Motor neuron (in vitro differentiated cells): ENCODE measurements around the gene SNX32. TPM values are rescaled to one million over a fixed set of nuclear protein-coding genes. Genes with fewer than 3 reads are reported as not detected.

Experiments used
- ATAC-seq, 8 experiments: fragments of 200-7000 bp; cut with Tn5 transposase; replicated peaks in 6 of 8; 2 replicates each; pipeline ENCODE4 v1.8.0; 2021; ENCODE audit warnings: mild to moderate bottlenecking in 8 of 8, moderate library complexity in 8 of 8
- H3K27ac ChIP-seq, 2 donors: fragments of 250-450 bp; sonication (Bioruptor Pico); 2 replicates each; pipeline ENCODE4 v1.9.0; 2021; ENCODE audit warnings: antibody characterized with exemption in 2 of 2, mild to moderate bottlenecking in 2 of 2, moderate library complexity in 1 of 2
- H3K4me1 ChIP-seq, 2 donors: fragments of 250-450 bp; sonication (Bioruptor Pico); replicated peaks in 1 of 2; 2 replicates each; pipeline ENCODE4 v1.6.1; 2021; ENCODE audit warnings: antibody characterized with exemption in 2 of 2, mild to moderate bottlenecking in 2 of 2, moderate library complexity in 1 of 2
- H3K4me3 ChIP-seq, 5 donors: fragments of 250-450 bp; sonication (Bioruptor Pico); 2 replicates each; pipeline ENCODE4 v1.9.0; 2021; ENCODE audit warnings: antibody characterized with exemption in 5 of 5, mild to moderate bottlenecking in 5 of 5, moderate library complexity in 4 of 5
- WGBS, 10 experiments: fragments of 450-650 bp; shearing (Covaris generic); methylation state at CpG; one replicate each; pipeline ENCODE4 v1.0.0; 2022; 5-methylcytosine and 5-hydroxymethylcytosine counted together
- in situ Hi-C, 9 experiments: fragments of 400-800 bp; cut with MboI; loops; one replicate each; pipeline ENCODE4 v1.15.0; 2021; ENCODE audit warnings: low sequenced_read_pairs in 9 of 9, low pct_unique_long_range_greater_than_20kb in 2 of 9; ENCODE audit not compliant: unreplicated experiment in 9 of 9
- total RNA-seq, 8 experiments: library from RNA; unstranded; fragments of 300-600 nt; gene quantifications; 2 replicates each; pipeline versions ENCODE4 v1.2.3 to v1.2.4, GENCODE V29; 2022

Gene SNX32
- total RNA-seq, 8 experiments from 2014 or later = 1.5 to 6.7 (median 4.2) TPM

DNA sequence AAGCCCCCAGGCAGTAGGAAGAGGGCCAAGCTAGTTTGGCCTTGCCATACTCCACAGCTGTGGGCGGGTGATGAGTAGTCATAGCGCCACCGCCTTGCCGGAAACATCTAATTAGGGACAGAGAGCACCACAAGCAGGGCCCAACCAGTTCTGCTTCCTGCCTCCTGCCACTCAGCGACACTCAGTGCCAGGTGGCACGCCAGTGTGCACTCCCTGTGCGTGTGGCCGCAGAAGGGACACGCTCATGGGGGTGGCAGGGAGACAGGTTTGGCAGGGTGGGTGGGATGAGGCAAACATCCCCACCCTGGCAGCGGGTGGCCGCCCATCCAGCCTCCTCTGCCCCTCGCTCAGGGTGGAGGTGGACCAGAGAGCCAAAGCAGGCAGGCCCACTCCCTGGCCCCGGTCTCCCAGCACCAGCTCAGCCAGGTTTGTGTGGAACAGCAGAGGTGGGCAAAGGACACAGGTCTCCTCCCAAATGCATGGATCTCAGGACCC, 42.0 kb upstream of the SNX32 start:
- Histone ChIP-seq H3K4me3 (no peak overlapping the region), H3K4me1 (peaks cover 3 to 4% of the 10 kb centered on the region in 2 donors), H3K27ac (no peak overlapping the region)
- peak in 2 of 8 experiments; percentile 64 to 70 for ATAC-seq
- WGBS, 10 experiments = 60 to 82% methylated on average over 4 to 7 of the region's 13 CpGs; no CpG with 5 or more reads in 8 of the 10 experiments
- in situ Hi-C loops = no loop called here

DNA sequence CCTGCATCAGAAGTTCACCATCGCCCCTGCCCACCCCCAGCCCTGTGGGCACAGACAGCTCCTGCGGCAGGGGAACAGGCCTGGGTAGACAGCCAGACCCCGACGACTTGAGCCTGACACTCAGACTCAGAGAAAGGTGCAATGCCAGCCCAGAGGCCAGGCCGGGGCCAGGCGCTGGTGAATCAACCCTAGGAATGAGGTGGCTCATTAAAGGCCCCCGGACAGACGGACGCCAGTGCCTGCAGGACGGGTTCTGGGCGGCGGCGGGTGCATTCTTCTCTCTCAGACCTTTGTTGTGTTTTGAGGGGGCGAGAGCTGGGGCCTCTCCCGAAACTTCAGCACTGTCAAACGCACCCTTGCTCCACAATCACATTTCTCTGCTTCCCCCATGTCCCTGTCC, 41.3 kb upstream of the SNX32 start:
- Histone ChIP-seq H3K4me3 (no peak overlapping the region), H3K27ac (no peak overlapping the region), H3K4me1 (peaks cover 1 to 4% of the 10 kb centered on the region in 2 donors)
- 50 to 100% (median 70%) methylated on average over 1 to 12 of the region's 16 CpGs; no CpG with 5 or more reads in 4 of the 10 experiments for WGBS, 10 experiments
- in situ Hi-C loops = no loop called here
- ATAC-seq = no peak

DNA sequence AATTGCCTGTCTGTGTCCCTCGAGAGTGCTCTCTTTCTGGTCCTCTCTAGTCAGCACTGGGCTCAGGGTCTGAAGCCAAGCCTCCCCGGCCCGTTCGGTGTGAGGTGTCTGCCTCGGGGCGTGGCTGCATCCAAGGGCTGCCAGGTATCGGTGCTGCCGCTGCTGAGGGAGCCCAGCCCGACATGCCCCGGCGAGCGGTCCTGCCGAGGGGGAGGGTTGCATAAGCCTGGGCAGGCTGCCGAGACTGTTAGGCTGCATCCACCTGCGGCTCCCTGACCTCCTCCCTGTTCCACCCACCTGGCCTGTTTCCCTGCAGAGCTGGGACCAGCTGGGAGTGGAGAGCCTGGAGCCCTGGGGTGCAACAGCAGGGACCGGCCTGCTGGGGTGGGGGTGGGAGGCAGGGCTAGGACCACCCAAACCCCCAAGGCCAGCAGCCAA, 40.6 kb upstream of the SNX32 start:
- ATAC-seq = no peak
- no peak overlapping the region for H3K27ac ChIP-seq
- 59 to 84% (median 69%) methylated on average over 4 to 8 of the region's 16 CpGs; no CpG with 5 or more reads in 6 of the 10 experiments for WGBS, 10 experiments
- in situ Hi-C loops = no loop called here
- H3K4me1 ChIP-seq = no peaks in the 10 kb centered on the region
- H3K4me3 ChIP-seq = no peak overlapping the region

DNA sequence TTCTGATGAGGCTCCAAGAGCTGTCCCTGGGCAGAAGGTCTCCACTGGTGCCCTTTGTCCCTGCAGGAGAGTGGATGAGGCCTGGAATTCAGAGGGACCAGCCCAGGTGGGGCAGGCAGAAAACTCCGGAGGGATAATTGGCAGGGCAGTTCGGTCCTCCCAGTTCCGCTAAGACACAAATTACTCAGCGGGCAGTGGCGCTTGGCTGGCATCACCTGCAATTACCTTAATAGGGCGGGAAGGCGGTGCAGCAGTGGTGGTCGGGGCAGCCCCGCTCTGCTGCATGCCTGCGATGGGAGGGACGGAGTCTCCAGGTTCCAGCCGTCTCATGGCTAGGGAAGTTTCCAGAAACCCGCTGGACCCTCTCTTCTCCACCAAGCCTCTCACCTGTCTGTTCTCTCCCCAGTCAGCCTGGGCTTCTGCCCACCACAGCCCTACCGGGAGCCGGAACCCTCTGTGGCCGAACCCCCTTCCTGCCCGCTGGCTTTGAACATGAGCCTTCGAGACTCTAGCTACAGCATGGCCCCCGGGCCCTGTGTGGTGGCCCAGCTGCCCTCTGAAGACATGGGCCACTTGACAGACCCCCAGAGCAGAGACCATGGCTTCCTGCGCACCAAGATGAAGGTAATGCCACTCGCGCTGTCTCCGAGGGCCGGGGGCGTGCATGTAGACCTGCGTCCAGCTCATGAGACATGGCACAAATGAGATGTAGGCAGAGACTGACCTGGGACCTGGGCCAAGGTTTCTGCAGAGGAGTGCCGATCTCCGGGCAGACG, 40.0 kb upstream of the SNX32 start:
- H3K4me3 ChIP-seq = no peak overlapping the region
- ATAC-seq = no peak
- in situ Hi-C loops = no loop called here
- 40 to 100% (median 83%) methylated on average over 1 to 9 of the region's 29 CpGs; no CpG with 5 or more reads in 5 of the 10 experiments for WGBS, 10 experiments
- no peak overlapping the region for H3K27ac ChIP-seq
- no peaks in the 10 kb centered on the region for H3K4me1 ChIP-seq

DNA sequence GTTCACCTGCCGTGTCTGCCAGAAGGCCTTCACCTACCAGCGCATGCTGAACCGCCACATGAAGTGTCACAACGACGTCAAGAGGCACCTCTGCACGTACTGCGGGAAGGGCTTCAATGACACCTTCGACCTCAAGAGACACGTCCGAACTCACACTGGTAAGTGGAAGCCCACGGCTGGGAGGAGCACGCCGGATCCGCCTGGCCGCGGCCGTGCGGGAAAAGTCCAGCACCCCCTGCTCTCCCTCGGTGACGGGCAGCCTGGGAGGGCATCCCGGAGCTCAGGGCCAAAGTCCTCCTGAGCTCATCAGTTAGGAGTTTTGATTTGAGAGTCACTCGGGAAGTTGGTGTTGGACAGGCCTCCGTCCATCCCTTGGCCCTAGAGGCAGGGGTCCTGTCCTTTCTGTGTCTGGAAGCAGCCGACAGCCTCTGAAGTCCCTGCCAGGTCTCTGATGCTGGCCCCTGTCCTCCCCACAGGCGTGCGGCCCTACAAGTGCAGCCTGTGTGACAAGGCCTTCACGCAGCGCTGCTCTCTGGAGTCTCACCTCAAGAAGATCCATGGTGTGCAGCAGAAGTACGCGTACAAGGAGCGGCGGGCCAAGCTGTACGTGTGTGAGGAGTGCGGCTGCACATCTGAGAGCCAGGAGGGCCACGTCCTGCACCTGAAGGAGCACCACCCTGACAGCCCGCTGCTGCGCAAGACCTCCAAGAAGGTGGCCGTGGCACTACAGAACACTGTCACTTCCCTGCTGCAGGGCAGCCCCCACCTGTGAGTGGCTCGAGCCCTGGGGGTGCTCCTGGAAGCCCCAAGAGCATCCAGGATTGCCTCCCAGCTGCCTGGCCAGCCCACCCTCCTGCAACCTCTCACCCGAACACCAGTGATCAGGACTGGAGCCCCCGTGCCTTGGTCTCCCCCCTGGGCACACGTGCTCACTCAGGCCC, 38.9 kb upstream of the SNX32 start:
- Histone ChIP-seq H3K4me3 (no peak overlapping the region), H3K27ac (no peak overlapping the region), H3K4me1 (no peaks in the 10 kb centered on the region)
- WGBS, 10 experiments = 56 to 100% (median 86%) methylated on average over 2 to 13 of the region's 42 CpGs; no CpG with 5 or more reads in 5 of the 10 experiments
- ATAC-seq = no peak
- in situ Hi-C loops = no loop called here

DNA sequence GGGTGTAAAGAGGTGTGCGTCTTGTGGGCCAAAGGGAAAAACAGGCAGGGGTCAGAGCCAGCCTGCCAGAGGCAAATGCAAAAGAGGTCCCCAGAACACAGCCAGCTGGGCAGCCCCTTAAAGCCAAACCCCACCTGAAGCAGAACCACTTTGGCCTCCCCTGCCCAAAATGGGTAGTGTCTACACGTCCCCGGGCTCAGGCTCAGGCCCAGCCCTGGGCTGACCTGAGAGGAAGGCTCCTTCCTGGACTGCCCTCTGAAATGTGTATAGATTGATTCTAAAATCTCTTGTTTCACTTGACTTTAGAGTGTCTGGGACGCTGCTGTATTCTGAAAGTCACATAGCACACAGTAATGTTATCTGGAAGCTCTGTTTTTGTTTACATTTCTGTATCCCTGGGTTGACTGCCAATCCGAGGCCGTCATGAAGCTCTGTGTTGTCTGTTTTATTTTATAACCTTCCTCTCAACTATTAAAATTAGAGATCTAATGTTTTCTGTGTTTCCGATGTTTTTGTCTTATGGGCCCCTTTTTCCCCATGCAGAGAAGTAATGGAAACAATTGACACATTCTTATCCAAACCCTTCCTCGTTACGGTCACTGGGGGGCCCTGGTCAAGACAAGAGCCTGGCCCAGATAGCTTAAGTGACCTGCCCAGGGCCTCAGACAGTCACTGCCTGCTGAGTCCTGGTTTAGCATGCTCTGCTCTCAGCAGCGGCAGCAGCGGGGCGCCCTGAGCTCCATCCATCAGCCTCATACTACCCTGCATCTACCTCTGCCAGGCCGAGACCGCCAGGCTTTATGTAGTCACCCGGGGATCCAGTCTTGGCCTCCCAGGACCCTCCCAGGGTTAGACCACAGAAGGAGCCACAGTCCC, 36.8 kb upstream of the SNX32 start:
- no peak overlapping the region for H3K27ac ChIP-seq
- in situ Hi-C loops = no loop called here
- no peak overlapping the region for H3K4me3 ChIP-seq
- no peaks in the 10 kb centered on the region for H3K4me1 ChIP-seq
- 39 to 77% (median 54%) methylated on average over 2 to 8 of the region's 15 CpGs; no CpG with 5 or more reads in 1 of the 10 experiments for WGBS, 10 experiments
- ATAC-seq = no peak

DNA sequence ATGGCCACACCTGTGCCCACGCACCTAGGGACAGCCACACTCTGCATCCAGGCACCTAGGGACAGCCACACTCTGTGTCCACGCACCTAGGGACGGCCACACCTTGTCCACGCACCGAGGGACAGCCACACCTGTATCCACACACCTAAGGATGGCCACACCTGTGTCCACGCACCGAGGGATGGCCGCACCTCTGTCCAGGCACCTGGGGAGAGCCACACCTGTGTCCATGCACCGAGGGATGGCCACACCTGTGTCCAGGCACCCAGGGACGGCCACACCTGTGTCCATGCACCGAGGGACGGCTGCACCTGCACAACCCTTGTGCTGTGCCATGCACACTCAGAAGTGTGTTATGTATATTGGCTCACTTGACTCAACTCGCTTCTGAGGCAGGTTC, 36.1 kb upstream of the SNX32 start:
- H3K27ac ChIP-seq = no peak overlapping the region
- 76 to 80% methylated on average over 5 to 11 of the region's 13 CpGs; no CpG with 5 or more reads in 8 of the 10 experiments for WGBS, 10 experiments
- H3K4me1 ChIP-seq = no peaks in the 10 kb centered on the region
- H3K4me3 ChIP-seq = no peak overlapping the region
- ATAC-seq = no peak
- in situ Hi-C loops = no loop called here

DNA sequence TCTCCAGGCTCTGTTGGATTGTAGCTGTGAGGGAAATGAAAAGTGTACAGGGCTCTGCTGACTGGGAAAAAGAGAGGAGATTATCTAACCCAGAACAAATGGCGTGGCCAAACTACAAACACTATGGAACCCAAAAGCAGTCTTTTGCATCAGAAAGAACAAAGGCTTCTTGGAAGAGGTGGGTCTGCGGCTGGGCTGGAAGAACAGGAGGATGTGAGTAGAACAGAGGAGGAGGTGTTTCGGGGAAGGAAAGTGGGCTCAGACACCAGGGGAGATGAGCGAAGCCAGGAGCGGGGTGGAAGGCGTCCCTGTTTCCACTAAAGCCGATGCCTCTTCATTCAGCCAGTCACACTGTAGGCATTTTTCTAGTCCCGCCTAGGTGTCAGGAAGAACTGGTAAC, 34.9 kb upstream of the SNX32 start:
- no peak overlapping the region for H3K27ac ChIP-seq
- 57 to 100% (median 79%) methylated on average over 2 to 7 of the region's 8 CpGs; no CpG with 5 or more reads in 1 of the 10 experiments for WGBS, 10 experiments
- no peaks in the 10 kb centered on the region for H3K4me1 ChIP-seq
- no peak for ATAC-seq
- H3K4me3 ChIP-seq = no peak overlapping the region
- in situ Hi-C loops = no loop called here

DNA sequence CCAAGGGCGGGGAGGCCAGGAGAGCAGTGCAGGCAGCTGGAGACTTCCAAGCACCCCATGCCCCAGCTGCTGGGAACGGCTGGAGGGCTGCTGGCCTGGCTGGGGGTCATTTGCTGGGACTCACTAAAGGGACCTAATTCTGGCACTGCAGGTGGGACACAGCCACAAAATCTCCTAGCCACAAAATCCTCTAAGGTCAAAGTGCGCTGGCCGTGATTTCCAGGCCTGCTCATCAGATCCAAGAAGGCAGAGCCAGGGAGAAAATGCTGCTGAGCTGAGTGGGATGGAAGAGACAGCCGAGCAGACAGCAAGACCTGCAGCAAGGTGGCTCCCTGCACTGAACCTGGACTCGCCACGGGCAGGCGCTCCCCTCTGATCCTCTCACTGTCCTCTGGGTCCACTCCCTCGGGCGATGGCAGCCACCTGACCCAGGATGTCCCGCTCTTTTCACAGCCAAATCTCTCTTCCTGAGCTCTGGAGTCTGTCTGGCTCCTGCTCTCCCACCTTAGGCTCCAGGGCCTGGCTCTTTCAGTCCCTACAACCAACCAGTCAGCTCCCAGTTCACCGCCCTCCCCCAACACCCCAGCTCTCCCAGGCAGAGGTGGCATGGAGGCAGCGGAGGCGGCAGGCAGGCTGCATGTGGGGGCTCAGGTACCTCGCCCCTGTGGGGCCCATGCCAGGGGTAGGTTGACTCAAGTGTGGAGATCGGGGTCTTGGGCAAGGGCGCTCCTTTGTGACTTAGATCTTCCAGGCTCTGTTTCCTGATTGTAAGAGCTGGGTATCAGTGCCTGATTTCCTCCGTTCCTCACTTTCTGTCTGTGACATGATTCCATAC, 32.4 kb upstream of the SNX32 start:
- H3K4me3 ChIP-seq = no peak overlapping the region
- in situ Hi-C loops = loop anchor here in 2 of 9 experiments (25.0 kb wide), 1 partner anchor 89 kb away; the partner anchor contains the start of genes KAT5 (in 2 of the 2) and RNASEH2C (in 2 of the 2)
- WGBS, 10 experiments = 50 to 100% (median 55%) methylated on average over 1 to 6 of the region's 18 CpGs; no CpG with 5 or more reads in 4 of the 10 experiments
- H3K4me1 ChIP-seq = no peaks in the 10 kb centered on the region
- no peak for ATAC-seq
- H3K27ac ChIP-seq = no peak overlapping the region

DNA sequence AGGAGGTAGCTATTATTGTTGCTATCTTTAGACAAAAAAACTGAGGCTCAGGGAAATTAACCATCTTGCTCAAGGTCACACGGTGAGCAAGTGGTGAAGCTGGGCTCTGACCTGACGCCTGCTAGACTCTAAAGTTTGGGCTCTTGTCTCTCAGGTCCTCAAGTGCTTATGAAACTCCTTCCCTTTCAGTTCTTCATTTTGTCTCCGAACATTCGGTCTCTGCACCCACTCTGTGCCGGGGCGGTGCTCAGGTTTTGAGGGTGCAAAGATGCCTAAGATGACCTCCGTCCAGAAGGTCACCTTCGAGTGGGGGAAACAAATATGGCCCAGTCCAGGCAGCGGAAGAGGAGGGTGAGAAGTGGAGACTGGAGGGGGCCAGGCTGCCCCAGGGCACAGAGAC, 30.9 kb upstream of the SNX32 start:
- in situ Hi-C loops = loop anchor here in 2 of 9 experiments (25.0 kb wide), 1 partner anchor 91 kb away; the partner anchor contains the start of genes KAT5 (in 2 of the 2) and RNASEH2C (in 2 of the 2)
- H3K27ac ChIP-seq = no peak overlapping the region
- ATAC-seq = no peak
- no peak overlapping the region for H3K4me3 ChIP-seq
- no peaks in the 10 kb centered on the region for H3K4me1 ChIP-seq
- WGBS, 10 experiments = 20 to 90% (median 79%) methylated on average over 1 to 8 of the region's 9 CpGs; no CpG with 5 or more reads in 2 of the 10 experiments

DNA sequence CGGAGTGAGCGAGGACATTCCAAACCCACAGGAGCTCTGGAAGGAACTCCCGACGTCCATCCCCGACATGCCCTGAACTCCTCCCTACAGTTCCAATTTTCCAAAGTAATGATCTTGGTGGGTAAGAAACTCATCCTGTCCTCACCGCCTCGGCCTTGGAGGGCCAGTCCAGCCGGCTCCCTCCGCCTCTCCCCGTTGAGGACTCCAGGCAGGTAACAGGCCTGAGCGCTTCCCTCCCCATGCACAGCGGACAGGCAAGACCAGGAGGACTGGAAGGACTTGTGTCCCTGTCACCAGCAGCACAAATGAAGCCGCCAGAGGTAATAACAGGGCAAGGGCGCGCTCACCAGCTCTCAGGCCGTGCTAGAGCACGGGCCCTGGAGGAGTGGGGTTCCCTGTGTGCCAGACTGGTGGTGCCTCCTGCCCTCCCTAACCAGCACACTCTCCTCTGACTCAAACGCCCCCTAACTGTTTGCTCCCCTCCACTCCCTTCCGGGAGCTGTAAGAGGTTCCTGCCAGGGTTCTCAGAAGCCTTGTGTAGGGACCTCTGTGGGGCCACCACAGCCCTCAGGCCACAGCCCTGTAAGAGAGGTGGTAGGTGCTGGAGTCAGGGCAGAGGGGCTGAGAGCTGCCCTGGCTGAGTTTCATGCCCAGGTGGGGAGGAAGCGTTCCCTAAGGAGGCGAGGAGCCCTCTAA, 29.8 kb upstream of the SNX32 start:
- ATAC-seq = no peak
- no peaks in the 10 kb centered on the region for H3K4me1 ChIP-seq
- no peak overlapping the region for H3K4me3 ChIP-seq
- H3K27ac ChIP-seq = no peak overlapping the region
- 52 to 75% (median 60%) methylated on average over 3 to 8 of the region's 21 CpGs; no CpG with 5 or more reads in 5 of the 10 experiments for WGBS, 10 experiments
- in situ Hi-C loops = loop anchor here in 2 of 9 experiments (25.0 kb wide), 1 partner anchor 92 kb away; the partner anchor contains the start of genes KAT5 (in 2 of the 2) and RNASEH2C (in 2 of the 2)
